ENCODE data around the gene GMEB1. TPM values are rescaled to one million over a fixed set of nuclear protein-coding genes. Genes with fewer than 3 reads are reported as not detected.

Gene GMEB1
- total and polyA plus RNA-seq, 10 of the 15 experiments (the other 5 are each of a cell fraction or from before 2014, with no cell fraction given) = 4.9 to 17.6 (median 9.4) TPM

- no peak for TF ChIP-seq NFYA (IDR thresholded peaks at IDR 0.05; ENCODE audit: borderline replicate concordance, low read depth, low read length)
- TF ChIP-seq, protein P1, sequence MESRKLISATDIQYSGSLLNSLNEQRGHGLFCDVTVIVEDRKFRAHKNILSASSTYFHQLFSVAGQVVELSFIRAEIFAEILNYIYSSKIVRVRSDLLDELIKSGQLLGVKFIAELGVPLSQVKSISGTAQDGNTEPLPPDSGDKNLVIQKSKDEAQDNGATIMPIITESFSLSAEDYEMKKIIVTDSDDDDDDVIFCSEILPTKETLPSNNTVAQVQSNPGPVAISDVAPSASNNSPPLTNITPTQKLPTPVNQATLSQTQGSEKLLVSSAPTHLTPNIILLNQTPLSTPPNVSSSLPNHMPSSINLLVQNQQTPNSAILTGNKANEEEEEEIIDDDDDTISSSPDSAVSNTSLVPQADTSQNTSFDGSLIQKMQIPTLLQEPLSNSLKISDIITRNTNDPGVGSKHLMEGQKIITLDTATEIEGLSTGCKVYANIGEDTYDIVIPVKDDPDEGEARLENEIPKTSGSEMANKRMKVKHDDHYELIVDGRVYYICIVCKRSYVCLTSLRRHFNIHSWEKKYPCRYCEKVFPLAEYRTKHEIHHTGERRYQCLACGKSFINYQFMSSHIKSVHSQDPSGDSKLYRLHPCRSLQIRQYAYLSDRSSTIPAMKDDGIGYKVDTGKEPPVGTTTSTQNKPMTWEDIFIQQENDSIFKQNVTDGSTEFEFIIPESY (IDR thresholded peaks at IDR 0.05) = 0 out of 2 replicates have a peak, but pooled peaks have one; percentile 30
- TF ChIP-seq NFIC (IDR thresholded peaks at IDR 0.05; ENCODE audit: low read depth, low read length) = no peak
- TF ChIP-seq WRNIP1 (IDR thresholded peaks at IDR 0.05; ENCODE audit: borderline replicate concordance, low read depth, low read length) = no peak
- no peak for TF ChIP-seq STAT3 (IDR thresholded peaks at IDR 0.05; ENCODE audit: low read depth, low read length)
- TF ChIP-seq, protein P2, sequence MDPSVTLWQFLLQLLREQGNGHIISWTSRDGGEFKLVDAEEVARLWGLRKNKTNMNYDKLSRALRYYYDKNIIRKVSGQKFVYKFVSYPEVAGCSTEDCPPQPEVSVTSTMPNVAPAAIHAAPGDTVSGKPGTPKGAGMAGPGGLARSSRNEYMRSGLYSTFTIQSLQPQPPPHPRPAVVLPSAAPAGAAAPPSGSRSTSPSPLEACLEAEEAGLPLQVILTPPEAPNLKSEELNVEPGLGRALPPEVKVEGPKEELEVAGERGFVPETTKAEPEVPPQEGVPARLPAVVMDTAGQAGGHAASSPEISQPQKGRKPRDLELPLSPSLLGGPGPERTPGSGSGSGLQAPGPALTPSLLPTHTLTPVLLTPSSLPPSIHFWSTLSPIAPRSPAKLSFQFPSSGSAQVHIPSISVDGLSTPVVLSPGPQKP (IDR thresholded peaks at IDR 0.05; ENCODE audit: low read depth, low read length) = peak; percentile 91
- no peak for TF ChIP-seq NFXL1 (IDR thresholded peaks at IDR 0.05; ENCODE audit: borderline replicate concordance)
- peak; percentile 55 to 66 for TF ChIP-seq IKZF2 (IDR thresholded peaks at IDR 0.05)
- TF ChIP-seq, protein P3, sequence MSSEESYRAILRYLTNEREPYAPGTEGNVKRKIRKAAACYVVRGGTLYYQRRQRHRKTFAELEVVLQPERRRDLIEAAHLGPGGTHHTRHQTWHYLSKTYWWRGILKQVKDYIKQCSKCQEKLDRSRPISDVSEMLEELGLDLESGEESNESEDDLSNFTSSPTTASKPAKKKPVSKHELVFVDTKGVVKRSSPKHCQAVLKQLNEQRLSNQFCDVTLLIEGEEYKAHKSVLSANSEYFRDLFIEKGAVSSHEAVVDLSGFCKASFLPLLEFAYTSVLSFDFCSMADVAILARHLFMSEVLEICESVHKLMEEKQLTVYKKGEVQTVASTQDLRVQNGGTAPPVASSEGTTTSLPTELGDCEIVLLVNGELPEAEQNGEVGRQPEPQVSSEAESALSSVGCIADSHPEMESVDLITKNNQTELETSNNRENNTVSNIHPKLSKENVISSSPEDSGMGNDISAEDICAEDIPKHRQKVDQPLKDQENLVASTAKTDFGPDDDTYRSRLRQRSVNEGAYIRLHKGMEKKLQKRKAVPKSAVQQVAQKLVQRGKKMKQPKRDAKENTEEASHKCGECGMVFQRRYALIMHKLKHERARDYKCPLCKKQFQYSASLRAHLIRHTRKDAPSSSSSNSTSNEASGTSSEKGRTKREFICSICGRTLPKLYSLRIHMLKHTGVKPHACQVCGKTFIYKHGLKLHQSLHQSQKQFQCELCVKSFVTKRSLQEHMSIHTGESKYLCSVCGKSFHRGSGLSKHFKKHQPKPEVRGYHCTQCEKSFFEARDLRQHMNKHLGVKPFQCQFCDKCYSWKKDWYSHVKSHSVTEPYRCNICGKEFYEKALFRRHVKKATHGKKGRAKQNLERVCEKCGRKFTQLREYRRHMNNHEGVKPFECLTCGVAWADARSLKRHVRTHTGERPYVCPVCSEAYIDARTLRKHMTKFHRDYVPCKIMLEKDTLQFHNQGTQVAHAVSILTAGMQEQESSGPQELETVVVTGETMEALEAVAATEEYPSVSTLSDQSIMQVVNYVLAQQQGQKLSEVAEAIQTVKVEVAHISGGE (CRISPR knock-in tag; IDR thresholded peaks at IDR 0.05) = peak; percentile 83
- TF ChIP-seq, protein P4, sequence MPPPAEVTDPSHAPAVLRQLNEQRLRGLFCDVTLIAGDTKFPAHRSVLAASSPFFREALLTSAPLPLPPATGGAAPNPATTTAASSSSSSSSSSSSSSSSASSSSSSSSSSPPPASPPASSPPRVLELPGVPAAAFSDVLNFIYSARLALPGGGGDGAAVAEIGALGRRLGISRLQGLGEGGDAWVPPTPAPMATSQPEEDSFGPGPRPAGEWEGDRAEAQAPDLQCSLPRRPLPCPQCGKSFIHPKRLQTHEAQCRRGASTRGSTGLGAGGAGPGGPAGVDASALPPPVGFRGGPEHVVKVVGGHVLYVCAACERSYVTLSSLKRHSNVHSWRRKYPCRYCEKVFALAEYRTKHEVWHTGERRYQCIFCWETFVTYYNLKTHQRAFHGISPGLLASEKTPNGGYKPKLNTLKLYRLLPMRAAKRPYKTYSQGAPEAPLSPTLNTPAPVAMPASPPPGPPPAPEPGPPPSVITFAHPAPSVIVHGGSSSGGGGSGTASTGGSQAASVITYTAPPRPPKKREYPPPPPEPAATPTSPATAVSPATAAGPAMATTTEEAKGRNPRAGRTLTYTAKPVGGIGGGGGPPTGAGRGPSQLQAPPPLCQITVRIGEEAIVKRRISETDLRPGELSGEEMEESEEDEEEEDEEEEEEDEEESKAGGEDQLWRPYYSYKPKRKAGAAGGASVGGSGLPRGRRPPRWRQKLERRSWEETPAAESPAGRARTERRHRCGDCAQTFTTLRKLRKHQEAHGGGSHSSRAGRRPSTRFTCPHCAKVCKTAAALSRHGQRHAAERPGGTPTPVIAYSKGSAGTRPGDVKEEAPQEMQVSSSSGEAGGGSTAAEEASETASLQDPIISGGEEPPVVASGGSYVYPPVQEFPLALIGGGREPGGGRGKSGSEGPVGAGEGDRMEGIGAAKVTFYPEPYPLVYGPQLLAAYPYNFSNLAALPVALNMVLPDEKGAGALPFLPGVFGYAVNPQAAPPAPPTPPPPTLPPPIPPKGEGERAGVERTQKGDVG (CRISPR knock-in tag; IDR thresholded peaks at IDR 0.05) = 0 out of 2 replicates have a peak, but pooled peaks have one; percentile 68
- no peak for TF ChIP-seq MTA2 (IDR thresholded peaks at IDR 0.05; ENCODE audit: low read depth)
- peak; percentile 26 for TF ChIP-seq SP1 (IDR thresholded peaks at IDR 0.05; ENCODE audit: low read depth, low read length)
- TF ChIP-seq ZBED1 (IDR thresholded peaks at IDR 0.05; ENCODE audit: borderline replicate concordance) = no peak; the same call in 1 of the 2 replicates
- no peak for TF ChIP-seq ATF3 (IDR thresholded peaks at IDR 0.05; ENCODE audit: borderline replicate concordance, extremely low read depth, low read depth, low read length)
- no peak for TF ChIP-seq RCOR1 (conservative IDR thresholded peaks at IDR 0.05; ENCODE audit: low read depth, low read length)
Measured at GRCh38 chr1:28642847-28643635, 25.5 kb upstream of the GMEB1 start, which contains the start of gene TAF12 (continued).

Measured in GM12878 (cell line).